RCC 7860 (cell line): Measurements from ENCODE around the gene DNTTIP2.
"Not testable (repeated sequence)": the region's sequence is repeated elsewhere in the genome, so short reads cannot be mapped to it uniquely, and the experiment has no call there.

Source experiments
- DNase-seq: peaks from one replicate; pipeline ENCODE4 v3.0.0-alpha.2; 2015; ENCODE audit warnings: low spot score
- FAIRE-seq: peaks from 2 replicates; lab custom pipeline; 2012; peaks lifted over from hg19 to GRCh38; lab: Jason Lieb, UNC

Gene DNTTIP2

DNA sequence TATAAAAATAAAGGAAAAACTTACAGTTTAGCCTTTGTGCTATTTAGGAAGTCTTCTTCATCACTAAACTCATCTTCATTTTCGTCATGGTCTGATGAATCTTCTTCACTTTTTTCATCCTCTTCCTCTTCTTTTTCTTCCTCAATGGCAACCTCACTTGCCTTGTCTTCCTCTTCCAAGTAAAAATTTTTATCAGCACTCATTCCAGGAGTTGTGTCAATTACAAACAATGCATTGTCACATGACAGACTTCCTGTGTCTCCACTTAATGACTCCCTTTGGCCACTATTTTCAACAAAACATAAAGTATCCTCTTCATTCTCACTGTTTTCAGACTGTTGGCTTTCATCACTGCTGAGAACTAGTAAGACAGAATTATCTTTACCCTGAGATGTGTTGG, 2.8 kb downstream of the DNTTIP2 start:
- FAIRE-seq (no peak), DNase-seq (no peak)

DNA sequence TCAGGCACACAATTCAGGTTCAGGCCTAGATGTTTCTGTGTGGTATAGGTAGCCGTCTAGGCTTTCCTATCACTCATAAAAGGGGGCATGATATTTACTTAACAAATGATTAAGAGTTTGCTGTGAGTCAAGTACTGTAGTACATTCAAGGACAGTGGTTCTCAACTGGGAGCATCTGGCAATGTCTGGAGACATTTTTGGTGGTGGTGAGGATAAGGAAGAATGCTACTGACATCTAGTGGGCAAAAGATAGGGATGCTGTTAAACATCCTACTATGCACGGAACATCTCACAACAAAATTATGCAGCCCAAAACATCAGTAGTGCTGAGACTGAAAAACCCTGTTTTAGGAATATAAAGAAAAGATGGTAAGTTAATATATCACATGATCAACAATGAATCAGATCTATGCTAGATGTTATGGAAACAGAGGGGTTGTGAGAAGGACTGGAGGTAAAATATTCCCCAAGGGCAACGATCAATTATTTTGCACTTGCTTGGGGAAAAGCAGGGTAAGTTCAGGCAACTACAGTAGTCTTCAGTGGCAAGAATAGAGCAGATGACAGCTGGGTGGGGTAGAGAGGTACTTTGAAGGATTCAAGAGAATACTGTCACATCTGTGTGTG, 4.9 kb downstream of the DNTTIP2 start:
- DNase-seq (peak; percentile 27), FAIRE-seq (no peak)

DNA sequence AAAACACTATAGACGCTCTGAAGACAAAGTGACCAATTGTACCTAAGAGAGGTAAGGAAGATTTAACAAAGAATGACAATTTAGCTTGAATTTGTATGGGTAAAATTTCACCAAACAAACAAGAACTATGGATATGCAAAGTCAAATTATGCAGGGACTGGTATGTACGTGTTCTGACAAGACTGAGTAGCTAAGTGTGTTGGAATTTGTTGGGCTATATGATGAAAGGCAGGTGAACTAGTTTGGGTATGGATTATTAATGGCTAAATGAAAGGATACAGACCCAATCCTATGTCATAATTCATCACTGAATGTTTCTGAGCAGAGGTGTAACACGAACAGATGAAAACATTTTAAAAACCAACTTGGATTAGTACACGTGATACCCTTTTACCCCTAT, 7.6 kb downstream of the DNTTIP2 start:
- no peak for FAIRE-seq
- DNase-seq = no peak

DNA sequence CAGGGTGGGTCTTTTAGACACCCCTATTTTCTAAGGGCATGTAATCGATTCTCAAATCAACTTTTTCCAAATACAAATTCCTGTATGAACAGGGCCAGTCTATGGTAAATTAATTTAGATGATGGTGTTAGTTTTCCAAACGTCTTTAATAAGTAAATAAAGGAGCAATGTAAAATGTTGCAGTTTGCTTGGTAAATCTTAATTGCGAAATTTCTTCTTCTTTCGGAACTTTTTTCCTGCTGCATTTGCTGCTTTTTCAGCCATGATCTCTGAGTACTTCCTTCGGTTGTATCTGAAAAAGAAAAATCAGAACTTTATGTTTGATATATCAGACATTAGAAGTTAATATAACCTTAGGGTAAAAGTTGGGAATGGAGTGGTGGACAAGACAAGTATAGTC, 9.4 kb downstream of the DNTTIP2 start:
- FAIRE-seq = no peak

DNA sequence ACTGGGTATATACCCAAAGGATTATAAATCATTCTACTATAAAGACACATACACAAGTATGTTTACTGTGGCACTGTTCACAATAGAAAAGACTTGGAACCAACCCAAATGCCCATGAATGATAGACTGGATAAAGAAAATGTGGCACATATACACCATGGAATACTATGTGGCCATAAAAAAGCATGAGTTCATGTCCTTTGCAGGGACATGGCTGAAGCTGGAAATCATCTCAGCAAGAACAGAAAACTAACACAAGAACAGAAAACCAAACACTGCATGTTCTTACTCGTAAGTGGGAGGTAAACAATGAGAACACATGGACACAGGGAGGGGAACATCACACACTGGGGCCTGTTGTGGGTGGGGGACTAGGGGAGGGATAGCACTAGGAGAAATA, 10.5 kb downstream of the DNTTIP2 start:
- DNase-seq = not testable (repeated sequence)

More for the DNA sequence above, 9.4 kb downstream of the DNTTIP2 start:
- no peak for DNase-seq

DNA sequence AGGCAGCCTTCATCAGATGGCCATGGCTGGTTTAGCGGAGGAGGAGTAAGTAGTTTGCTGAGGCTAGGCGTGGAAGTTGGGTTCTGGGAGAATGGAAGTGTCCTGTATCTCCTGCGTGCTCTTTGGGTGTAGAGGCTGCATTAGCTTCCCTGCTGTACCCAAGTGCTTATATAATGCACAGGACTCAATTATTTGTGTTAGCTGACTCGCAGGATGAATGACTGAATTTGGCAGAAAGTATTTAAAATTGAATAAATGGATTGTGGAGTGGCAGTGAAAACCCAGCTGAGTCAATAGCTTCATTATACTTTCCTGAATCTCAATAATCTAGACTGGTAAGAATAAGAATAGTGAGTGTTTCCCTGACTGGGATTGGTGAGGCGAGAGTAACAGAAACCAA, 13.8 kb downstream of the DNTTIP2 start:
- no peak for FAIRE-seq
- DNase-seq = no peak

More for the DNA sequence above, 10.5 kb downstream of the DNTTIP2 start:
- not testable (repeated sequence) for FAIRE-seq

DNA sequence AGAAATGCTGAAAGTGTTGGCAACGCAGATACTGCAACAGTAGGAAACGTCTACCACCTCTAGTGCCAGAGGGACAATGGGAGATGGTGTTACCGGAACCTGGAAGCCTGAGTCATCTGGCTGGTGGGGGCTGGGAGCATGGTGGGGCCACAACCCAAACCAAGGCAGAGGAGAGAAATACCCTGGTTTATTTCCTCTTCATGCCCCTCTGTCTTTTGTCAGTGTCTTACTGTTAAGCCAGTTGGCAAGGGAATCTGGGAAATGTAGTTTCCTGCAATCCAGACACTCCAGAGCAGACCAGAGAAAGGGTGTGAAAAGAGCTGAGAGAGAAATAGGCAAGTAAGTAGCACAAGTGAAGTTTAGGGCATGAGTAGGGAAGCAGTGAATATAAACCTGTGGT, 14.8 kb downstream of the DNTTIP2 start:
- FAIRE-seq (no peak), DNase-seq (no peak)

DNA sequence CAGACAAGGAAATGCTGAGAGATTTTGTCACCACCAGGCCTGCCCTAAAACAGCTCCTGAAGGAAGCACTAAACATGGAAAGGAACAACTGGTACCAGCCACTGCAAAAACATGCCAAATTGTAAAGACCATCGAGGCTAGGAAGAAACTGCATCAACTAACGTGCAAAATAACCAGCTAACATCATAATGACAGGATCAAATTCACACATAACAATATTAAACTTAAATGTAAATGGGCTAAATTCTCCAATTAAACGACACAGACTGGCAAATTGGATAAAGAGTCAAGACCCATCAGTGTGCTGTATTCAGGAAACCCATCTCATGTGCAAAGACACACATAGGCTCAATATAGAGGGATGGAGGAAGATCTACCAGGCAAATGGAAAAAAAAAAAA, 21.4 kb downstream of the DNTTIP2 start:
- DNase-seq, FAIRE-seq: not testable (repeated sequence)

DNA sequence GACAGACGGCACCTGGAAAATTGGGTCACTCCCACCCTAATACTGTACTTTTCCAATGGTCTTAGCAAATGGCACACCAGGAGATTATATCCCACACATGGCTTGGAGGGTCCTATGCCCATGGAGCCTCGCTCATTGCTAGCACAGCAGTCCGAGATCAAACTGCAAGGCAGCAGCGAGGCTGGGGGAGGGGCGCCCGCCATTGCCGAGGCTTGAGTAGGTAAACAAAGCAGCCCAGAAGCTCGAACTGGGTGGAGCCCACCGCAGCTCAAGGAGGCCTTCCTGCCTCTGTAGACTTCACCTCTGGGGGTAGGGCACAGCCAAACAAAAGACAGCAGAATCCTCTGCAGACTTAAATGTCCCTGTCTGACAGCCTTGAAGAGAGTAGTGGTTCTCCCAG, 23.0 kb downstream of the DNTTIP2 start:
- not testable (repeated sequence) for DNase-seq, FAIRE-seq

DNA sequence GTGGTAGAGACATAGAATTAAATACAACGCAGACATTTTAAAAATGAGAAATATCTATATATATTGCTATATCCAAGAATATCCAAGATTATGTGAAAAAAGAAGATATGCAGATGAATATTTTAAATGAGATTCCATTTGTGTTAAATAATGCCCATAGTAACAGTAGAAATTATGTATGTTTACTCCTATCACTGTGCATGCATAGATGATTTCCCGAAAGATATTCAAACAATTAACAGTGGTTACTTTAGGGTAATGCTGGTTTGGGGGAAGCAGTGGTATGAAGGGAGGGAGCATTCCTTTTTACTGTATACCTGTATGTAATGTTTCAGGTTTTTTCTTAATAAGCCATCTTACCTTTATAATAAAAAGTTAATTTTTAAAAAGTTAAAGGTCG, 25.1 kb downstream of the DNTTIP2 start:
- FAIRE-seq (no peak), DNase-seq (no peak)

DNA sequence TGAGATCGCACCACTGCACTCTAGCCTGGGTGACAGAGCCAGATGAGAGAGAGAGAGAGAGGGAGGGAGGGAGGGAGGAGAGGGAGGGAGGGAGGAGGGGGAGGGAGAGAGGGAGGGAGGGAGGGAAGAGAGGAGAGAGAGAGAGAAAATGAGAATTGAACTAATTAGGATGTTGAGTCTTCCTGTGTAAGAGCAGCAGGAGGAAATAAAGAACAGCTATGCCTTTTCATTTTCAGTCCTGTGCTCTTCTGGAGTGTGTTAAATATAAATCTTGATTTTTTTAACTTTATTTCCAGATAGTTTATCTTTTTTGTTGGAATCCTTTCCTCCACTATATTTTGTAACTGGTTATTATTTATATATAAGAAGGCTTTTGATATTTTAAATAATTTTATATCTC, 27.1 kb downstream of the DNTTIP2 start:
- DNase-seq (no peak), FAIRE-seq (no peak)

DNA sequence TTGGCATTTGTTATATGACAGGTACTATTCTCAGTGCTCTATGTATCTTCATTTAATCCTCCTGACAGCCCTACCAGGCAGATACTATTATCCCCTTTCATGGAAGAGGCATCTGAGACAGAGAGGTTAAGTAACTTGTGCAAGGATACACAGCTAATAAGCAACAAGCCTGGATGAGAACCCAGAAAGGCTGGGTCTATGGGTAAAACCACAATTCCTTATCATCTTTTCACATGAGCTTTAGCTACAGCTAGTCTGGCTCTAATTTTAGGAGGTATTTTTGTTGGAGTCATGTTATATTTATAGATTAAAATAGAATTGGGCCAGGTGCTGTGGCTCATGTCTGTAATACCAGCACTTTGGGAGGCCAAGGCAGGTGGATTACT, 27.7 kb downstream of the DNTTIP2 start:
- FAIRE-seq (no peak), DNase-seq (no peak)

DNA sequence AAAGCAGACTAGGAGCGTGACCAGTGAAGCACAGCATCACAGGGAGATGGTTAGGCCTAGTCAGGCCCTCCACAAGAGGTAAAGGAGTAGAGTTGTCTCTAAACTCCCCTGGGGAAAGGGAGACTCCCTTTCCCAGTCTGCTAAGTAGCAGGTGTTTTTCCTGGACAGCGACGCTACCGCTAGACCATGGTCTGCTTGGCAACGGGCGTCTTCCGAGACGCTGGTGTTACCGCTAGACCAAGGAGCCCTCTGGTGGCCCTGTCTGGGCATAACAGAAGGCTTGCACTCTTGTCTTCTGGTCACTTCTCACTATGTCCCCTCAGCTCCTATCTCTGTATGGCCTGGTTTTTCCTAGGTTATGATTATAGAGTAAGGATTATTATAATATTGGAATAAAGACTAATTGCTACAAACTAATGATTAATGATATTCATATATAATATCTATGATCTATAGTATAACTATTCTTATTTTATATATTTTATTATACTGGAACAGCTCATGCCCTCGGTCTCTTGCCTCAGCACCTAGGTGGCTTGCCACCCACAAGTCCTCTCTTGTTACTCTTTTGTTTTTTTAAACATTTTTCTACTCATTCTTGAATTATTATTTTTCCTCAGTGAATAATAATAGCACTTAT, 28.2 kb downstream of the DNTTIP2 start:
- FAIRE-seq, DNase-seq: not testable (repeated sequence)

DNA sequence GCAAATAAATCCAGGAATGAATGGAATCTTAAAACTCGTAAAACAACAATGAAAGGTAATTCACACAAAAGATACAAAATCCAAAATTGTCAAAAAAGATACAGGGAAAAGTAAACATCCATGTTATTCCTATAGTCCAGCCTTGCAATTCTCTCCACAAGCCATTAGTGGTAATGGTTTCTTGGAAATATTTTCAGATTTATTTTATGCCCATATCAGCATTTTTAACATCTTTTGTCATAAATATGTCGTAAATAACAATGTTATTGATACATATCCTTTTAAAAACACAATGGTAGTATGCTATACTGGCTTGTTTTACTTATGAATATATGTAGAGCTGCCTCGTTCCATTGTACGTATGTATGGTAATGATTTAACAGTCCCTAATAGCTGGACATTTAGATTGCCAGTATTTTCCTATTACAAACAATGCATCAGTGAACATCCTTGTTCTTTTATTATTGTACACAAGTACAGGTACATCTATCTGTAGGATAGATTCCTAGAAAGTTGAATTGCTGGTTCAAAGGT, 30.6 kb downstream of the DNTTIP2 start:
- no peak for DNase-seq
- no peak for FAIRE-seq

DNA sequence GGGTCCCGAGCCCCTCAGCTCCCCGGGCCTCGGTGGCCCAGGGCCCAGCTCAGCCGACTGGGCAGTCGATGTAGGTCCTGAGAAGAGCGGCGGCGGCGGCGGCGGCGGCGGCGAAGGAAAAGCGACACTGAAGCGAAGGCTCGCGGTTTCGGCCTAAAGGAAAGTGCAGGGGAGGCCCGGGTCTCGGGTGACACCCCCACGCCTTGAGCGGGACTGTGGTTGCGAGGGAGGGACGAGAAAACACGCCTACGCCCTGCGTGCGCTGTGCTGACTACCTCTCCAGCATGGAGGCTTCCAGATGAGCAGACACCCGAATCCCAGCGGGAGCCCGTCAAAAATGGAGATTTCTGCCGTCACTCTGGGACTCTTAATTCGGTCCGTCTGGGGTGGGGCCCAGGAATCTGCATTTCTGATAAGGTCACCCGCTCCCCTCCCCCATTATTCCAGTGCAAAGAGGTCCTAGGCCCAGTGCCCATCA, 31.2 kb downstream of the DNTTIP2 start:
- DNase-seq (peak; percentile 73), FAIRE-seq (no peak)

DNA sequence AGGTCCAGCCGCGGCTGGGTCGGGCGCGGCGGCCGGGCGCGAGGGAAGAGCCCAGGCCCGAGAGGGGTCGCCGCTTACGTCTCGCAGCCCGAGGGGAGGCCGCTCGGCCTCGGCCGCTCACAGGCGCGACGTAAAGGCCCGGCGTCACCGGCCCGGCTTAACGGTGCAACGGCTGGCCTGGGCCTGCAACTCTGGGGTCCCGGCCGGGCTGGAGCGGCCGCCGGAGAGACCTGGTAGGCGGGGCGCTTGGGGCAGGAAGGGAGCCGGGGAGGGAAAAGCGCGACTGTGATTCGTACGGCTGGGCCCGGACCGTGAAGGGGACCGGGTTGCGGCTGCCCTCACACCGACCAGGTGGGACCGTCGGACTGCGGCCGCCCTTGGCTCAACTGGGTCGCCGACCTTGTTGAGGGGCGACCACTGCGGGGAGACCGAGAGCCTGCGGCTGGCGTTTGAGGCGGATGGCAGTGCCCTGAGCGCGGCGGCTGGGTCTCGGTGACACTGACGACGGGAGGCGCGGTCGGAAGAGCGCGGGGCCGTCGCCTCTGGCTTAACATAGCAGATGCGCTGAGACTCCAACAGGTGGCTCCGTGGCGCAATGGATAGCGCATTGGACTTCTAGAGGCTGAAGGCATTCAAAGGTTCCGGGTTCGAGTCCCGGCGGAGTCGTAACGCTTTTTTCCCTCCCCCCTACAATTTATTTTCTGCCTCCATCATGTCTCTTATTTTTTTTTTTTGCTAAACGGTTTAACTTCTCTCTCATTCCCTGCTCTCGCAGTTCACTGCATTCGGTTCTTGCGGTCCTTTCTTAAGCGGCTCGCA, 31.8 kb downstream of the DNTTIP2 start:
- FAIRE-seq (no peak), DNase-seq (peak; percentile 81)

DNA sequence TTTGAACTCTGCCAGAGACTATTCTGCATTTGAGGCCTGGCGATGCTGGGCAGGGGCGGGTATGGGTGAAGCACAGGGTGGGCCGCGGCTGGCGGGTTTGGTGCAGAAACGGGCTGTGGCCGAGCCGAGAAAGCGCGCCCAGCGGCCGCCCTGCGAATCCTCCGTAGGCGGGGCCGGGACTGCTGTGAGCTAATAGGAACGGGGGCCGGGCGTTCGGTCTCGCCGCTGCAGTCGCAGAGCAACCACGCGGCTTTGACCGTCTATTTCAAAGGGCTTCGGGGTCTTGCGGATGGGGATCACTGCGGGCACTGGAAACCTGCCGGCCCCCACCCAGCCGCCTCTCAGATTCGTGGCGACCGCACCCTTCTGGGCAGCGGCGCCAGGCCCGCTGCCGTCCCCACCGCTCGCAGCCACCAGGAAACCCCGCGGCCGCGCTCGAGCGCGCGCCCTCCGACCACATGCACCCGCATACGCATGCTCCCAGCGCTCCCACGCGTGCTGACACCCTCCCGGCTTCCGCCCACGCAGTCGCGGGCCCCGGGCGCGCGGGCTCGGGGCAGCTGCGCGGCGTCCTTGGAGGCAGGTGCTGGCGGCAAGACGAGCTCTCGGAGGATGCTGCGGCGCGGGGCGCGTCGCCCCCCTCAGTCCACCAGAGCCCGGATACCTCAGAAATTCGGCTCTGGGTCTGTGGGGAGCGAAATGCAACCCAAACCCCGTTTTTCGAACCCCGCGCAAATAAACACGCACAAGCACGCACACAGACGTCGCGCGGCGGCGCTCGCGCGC, 32.6 kb downstream of the DNTTIP2 start:
- FAIRE-seq (no peak), DNase-seq (peak; percentile 66)

DNA sequence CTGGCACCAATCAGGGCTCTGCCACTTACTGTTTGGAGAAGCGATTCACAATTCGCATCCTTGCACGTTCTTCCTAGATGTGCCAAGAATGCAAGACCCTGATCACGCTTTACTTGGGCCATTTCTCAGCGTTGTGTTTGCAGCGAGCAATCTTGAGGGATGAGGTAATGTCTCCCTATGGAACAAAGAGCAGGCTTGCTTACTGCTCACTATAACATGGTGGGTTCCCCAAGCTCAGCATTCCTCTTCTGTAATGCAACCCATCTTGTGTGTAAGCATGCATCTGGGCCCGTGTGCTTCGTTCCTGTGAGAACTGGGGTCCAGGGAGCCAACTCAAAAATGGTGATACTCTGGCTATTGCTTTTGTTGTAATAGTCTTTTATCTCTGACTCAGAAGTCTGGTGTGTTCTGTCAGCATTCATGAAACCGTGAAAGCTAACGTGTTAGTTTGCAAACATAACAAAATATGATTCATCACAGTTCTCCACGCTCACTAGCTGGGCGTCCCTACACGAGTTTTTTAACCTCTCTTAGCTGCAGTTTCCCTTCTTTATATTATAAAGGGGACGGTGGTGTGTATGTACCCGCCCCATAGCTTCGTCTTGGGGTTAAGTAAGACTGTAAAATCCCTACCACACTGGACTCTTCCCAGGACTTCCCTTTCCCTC, 33.3 kb downstream of the DNTTIP2 start:
- peak; percentile 78 for DNase-seq
- FAIRE-seq = peak; percentile 20

DNA sequence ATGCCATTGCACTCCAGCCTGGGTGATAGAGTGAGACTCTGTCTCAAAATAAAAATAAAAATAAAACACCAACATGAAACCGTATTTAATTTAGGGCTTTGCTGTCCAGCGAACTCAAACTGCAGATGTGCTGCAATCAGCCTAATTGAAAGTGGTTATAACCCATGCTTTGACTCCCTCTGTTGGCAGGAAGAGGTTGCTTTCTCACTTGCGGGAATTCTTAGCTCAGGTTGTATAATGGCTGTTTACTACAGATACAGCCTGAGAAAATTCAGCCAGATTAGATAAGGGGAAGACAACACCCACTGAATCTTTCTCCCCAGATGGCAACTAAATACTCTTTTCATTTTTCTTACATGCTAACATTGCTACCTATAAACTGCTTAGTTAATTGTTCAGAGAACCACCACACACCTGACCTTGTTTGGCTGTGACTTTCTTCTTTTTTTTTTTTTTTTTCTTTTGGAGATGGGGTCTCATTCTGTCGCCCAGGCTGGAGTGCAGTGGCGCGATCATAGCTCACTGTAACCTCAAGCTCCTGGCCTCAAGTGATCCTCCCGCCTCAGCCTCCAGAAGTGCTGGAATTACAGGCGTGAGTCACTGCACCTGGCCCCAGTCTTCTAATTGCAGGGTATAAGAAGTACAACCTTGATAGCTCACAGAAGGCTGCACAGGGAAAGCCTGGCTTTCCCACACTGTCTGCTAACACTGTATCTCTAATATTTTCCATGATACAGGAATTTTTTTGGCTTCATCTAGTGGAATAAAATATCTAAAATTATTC, 34.6 kb downstream of the DNTTIP2 start:
- DNase-seq = peak; percentile 56
- peak; percentile 55 for FAIRE-seq
